H7 (cell line): ENCODE measurements around the gene CYP1B1. TPM values are rescaled to one million over a fixed set of nuclear protein-coding genes. Genes with fewer than 3 reads are reported as not detected.
A peak's percentile ranks its signal among the peaks of the same experiment; 100 is the strongest.
"Not testable (repeated sequence)": the region's sequence is repeated elsewhere in the genome, so short reads cannot be mapped to it uniquely, and the experiment has no call there.

Experiments used
- DNase-seq: peaks from one replicate; pipeline ENCODE4 v3.0.0; 2012
- H3K27me3 ChIP-seq: 2 replicates; pipeline ENCODE4 v1.6.0; 2011; ENCODE audit warnings: mild to moderate bottlenecking, low read length; ENCODE audit not compliant: control insufficient read depth, insufficient read depth
- H3K36me3 ChIP-seq: replicated peaks from 2 replicates; pipeline ENCODE4 v1.5.1; 2011; ENCODE audit warnings: low read length; ENCODE audit not compliant: control insufficient read depth, insufficient read depth
- H3K4me3 ChIP-seq: 2 replicates; pipeline ENCODE4 v1.5.1; 2011; ENCODE audit warnings: low read depth, mild to moderate bottlenecking, control low read depth, low read length, moderate library complexity; ENCODE audit not compliant: insufficient read depth
- total RNA-seq: library from RNA; depleted of rRNA; stranded (reverse); fragments of >200 nt; shearing (Covaris generic); gene quantifications from 2 replicates; pipeline ENCODE4 v1.2.3, GENCODE V29; 2014

Gene CYP1B1
- total RNA-seq, 1 experiment from 2014 or later, result 7.3 TPM

DNA sequence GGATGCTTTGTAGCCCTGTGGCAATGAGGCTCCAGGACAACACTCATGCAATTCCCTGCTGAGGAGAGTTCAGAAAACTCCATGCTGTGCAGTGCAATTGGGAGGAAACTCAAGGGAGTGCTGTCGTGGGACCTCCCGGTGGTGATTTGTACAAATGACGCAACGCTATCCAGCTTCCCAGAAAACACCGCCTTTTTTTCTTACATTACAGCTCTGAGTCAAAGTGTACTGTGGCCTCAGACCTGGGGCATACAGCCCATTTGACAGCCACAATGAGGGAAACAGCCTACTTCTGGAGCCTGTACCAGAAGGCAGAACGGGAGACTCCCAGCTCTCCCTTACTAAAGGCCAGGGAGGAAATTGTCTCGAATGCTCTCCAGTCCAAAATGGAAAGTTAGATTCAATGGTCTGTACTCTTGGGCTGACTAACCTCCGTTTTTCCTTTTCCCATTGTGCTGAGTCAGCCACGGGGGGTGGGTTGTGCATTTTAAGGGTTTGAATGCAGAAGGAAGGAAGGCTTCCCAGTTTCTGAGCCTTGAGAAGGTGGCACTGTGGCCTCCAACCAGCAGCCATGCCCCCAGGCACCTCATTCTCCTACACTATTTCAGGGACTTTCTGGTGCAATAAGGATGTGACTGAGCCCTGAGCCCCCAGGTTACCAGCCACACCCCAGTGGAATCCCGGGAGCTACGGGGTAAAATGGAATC, 16.4 kb upstream of the CYP1B1 start:
- Histone ChIP-seq H3K36me3 (no peaks in the 10 kb centered on the region), H3K27me3 (peaks cover 25% of the 10 kb centered on the region), H3K4me3 (no peak overlapping the region)
- no peak for DNase-seq

DNA sequence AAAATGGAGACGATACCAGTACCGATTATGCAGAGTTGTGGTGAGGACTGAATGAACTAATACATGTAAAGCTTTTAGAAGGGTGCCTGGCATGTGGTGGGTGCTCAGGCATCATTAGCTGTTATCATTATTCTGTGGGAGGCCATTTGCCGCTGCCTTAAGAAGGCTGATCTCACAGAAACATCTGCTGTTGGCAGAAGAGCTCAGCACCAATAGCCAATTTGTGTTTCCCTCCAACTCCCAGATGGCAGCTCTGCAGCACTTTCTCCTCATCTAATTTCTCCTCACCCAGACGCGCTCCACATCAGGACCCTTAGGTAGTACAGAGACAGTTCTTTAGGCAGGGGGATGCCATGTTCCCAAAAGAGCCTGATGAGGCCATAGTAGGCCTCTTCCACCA, 15.8 kb upstream of the CYP1B1 start:
- H3K27me3 ChIP-seq, result peaks cover 19% of the 10 kb centered on the region
- no peaks in the 10 kb centered on the region for H3K36me3 ChIP-seq
- no peak overlapping the region for H3K4me3 ChIP-seq
- no peak for DNase-seq

DNA sequence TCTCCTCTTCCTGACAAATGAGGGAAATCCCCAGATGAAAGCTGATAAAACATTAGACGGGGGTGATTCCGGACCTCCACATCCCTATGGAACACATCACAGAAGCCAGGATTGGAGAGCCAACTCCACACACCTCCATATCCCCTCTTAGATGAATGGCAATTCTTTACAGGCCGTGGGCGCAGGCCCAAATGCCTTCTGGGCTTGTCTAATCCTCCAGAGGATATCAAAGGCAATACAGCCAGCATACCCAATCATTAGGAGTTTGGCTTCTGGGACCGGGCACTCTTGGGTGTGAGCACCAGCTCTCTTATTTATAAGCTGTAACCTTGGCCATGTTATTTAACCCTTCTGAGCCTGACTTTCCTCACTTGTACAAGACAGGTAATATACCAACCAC, 15.0 kb upstream of the CYP1B1 start:
- H3K36me3 ChIP-seq, result no peaks in the 10 kb centered on the region
- DNase-seq, result no peak
- peaks cover 14% of the 10 kb centered on the region for H3K27me3 ChIP-seq
- H3K4me3 ChIP-seq, result no peak overlapping the region

DNA sequence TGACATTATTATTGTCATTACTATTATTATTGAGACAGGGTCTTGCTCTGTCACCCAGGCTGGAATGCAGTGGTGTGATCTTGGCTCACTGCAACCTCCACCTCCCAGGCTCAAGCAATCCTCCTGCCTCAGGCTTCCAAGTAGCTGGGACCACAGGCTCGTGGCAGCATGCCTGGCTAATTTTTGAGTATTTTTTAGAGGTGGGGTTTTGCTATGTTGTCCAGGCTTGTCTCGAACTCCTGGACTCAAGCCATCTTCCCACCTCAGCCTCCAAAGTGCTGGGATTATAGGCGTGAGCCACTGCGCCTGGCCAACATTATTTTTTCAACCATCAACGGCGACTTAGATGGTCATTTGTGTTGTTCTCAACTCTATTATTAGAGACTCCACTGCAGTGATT, 14.3 kb upstream of the CYP1B1 start:
- not testable (repeated sequence) for H3K36me3 ChIP-seq, H3K4me3 ChIP-seq, DNase-seq, H3K27me3 ChIP-seq

DNA sequence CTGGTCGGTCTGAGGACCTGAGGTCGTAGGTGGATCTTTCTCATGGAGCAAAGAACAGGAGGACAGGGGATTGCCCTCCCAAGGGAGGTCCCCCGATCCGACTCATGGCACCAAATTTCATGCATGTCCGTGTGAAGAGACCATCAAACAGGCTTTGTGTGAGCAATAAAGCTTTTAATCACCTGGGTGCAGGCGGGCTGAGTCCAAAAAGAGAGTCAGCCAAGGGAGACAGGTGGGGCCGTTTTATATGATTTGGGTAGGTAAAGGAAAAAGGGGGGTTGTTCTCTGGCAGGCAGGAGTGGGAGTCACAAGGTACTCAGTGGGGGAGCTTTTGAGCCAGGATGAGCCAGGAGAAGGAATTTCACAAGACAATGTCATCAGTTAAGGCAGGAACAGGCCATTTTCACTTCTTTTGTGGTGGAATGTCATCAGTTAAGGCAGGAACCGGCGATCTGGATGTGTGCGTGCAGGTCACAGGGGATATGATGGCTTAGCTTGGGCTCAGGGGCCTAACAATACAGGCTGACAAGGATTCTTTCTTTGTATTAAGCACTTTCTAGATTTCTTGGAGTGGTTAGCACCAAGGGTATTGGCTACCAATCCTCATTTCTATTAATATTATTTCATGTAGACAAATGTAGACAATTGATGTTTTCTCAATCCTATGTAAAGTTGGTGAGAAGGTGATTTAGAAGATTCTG, 10.2 kb upstream of the CYP1B1 start:
- DNase-seq, result not testable (repeated sequence)

DNA sequence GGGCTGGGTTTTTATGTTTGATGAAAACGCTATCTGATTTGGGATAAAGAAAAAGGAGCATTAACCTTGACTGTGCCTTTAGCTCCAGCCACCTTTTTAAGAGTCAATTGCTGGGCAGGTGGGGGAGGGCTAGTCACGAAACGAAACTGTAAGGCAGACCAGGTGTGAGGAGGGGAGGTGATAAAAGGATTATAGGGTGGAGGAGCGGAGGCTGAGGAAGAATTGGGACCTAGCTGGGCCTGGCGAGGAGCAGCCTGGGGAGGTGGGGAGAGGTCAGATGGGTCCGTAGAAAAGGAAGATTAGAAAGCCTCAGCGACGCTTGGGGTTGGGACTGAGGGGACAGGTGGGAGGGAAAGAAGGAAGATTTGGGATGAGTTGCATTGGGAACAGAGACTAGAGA, 8.6 kb upstream of the CYP1B1 start:
- not testable (repeated sequence) for H3K36me3 ChIP-seq, DNase-seq, H3K27me3 ChIP-seq
- H3K4me3 ChIP-seq, result peak overlapping the region; percentile 21

More for the DNA sequence above, 10.2 kb upstream of the CYP1B1 start:
- not testable (repeated sequence) for H3K36me3 ChIP-seq, H3K27me3 ChIP-seq
- H3K4me3 ChIP-seq, result peak overlapping the region; percentile 42

DNA sequence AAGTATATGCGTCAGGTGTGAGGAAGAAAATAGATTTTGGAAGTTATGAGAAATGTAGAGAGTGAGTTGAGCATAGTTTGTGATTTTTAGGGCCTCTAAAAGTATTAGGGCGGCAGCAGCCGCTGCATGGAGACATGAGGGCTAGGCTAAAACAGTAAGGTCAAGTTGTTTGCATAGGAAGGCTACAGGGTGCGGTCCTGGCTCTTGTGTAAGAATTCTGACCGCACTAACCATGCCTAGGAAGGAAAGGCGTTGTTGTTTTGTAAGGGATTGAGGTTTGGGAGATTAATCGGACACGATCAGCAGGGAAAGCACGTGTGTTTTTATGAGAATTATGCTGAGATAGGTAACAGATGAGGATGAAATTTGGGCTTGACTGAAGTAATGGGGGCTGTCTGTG, 6.8 kb upstream of the CYP1B1 start:
- not testable (repeated sequence) for H3K27me3 ChIP-seq, H3K4me3 ChIP-seq, H3K36me3 ChIP-seq, DNase-seq

DNA sequence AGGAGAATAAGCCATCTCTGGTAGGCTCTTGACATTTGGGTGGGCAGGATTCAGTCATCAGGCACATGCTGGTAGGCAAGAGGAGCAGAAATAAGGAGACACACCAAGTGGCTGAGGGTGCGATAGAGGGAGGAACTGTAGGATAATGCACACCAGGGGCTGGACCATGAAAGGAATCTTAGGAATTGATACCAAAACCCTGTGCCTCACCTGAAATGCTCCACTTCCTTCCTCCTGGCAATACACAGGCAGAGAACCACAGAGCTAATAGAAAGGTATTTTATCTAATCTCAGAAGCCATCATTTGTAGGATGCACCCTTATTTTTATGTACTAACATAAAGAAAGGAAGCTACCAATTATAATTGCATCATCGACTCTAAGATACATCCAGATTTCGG, 4.4 kb upstream of the CYP1B1 start:
- DNase-seq, result no peak
- peaks cover 8% of the 10 kb centered on the region for H3K27me3 ChIP-seq
- no peaks in the 10 kb centered on the region for H3K36me3 ChIP-seq
- no peak overlapping the region for H3K4me3 ChIP-seq

DNA sequence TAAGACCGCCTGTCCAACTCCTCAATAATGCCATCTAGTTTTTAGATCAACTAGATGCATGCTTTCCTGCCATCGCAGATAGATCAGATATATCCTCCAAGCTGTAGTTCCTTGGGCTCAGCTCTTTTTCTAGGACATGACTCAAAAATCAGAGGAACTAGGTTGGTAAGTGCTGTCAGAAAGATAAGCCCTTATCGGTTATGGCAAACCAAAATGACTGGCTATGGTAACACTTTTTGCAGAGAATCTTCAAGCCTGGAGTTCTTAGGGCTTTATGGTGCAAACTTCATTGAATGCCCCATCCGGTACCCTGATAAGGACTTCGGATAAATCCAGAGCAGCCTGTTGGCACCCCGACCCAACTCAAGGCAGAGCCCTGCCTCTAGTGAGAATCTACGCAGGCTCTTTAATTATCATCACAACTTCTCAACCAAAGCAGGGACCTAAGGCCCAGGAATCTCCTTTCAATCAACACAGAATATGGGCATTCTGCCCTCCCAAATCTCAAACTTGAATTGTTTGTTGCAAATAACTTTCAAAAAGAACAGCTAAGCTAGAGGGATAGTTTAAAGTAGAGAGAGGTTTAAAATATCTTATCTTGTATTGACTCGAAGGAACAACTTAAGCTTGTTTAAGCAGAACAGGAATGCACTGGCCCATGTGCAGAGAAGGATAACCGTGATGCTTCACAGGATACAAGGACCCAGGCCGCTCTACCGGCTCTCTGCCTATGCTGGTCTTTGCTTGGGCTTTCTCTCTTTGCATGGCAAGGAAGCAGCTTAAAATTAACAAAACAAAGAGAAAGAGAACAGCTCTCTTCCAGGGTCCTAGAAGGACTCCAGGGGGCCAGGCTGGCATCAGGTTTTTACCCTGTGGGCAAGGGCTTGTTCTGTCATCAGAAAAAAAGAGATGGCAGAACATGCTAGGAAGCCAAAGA, 3.4 kb upstream of the CYP1B1 start:
- H3K4me3 ChIP-seq, result no peak overlapping the region
- H3K27me3 ChIP-seq, result peaks cover 18% of the 10 kb centered on the region
- no peaks in the 10 kb centered on the region for H3K36me3 ChIP-seq
- peak; percentile 59 for DNase-seq

DNA sequence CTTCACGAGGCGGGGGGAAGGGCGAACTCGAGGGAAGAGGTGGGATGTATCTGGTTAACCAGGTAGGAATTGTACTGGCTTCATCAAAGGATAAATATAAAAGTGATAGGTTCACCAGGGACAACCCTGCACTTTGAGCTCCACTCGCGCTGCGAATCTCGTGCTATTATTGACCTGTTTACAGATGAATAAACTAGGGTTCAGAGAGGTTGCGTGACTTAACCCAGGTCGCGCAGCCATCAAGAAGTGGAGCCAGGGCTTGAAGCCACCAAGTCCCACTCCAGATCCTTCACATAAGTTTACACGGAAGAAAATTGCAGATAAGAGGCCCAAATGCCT, 1.4 kb upstream of the CYP1B1 start:
- Histone ChIP-seq H3K36me3 (no peaks in the 10 kb centered on the region), H3K27me3 (peaks cover 38% of the 10 kb centered on the region), H3K4me3 (peak overlapping the region; percentile 57)
- DNase-seq, result no peak

DNA sequence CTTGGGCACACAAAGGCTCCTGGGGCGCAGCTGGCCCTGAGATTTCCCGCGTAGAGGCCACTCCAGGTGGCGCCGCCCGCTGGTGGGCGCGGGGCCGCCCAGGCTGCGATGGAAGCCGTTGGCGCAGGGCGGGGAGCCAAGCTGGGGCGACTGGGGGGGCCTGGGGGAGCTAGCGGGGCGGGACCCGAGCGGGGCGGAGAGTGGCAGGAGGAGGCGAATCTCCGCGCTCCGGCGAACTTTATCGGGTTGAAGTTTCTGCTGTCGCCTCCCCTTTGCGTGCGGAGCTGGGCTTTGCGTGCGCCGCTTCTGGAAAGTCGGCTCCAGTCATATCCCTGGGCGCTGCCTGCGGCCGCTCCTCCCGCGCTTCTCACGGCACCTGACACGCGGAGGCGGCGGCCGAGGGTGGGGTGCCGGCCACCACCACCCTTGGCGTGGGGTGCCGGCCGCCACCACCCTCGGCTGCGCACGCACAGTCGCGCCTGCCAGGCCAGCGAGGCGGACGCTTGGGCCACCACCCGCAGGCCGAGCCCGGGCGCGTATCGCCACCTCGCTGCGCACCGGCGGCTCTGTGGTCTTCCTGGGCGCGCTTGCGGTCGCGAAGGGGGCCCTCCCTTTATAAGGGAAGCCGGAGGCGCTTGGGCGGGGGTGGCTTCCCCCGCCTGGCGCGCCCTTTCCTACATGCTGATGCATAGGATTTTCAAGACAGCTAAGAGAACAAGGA, 919 bp upstream of the CYP1B1 start:
- DNase-seq, result peak; percentile 88
- Histone ChIP-seq H3K4me3 (peak overlapping the region; percentile 57), H3K27me3 (peaks cover 40% of the 10 kb centered on the region), H3K36me3 (no peaks in the 10 kb centered on the region)

DNA sequence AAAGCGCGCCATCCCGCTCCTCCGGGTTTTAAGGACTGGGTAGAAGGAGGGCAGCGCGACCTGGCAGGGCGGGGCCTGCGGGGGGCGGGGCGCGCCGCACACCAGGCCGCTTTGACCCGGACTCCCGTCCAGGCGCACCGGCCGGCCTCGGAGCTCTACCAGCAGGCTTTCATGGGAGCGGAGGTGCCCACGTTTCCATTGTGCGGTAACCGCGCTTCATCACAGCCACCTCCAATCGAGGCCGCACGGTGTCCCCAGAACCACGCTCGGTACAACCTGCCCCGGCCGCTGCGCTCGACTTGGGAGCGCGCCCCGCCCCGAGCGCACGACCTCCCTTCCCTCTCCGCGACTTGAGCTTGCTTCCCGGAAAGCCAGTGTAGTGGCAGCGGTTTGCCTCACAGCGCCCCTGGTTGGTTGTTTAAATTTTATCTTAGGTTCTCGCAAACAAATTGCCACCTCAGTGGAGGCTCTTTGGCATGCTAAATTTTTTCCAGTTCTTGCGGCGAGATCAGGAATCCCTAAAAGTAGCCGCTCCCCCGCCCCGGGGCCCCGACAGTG, 280 bp upstream of the CYP1B1 start:
- Histone ChIP-seq H3K4me3 (peak overlapping the region; percentile 57), H3K36me3 (no peaks in the 10 kb centered on the region), H3K27me3 (peaks cover 40% of the 10 kb centered on the region)
- peak; percentile 91 for DNase-seq

DNA sequence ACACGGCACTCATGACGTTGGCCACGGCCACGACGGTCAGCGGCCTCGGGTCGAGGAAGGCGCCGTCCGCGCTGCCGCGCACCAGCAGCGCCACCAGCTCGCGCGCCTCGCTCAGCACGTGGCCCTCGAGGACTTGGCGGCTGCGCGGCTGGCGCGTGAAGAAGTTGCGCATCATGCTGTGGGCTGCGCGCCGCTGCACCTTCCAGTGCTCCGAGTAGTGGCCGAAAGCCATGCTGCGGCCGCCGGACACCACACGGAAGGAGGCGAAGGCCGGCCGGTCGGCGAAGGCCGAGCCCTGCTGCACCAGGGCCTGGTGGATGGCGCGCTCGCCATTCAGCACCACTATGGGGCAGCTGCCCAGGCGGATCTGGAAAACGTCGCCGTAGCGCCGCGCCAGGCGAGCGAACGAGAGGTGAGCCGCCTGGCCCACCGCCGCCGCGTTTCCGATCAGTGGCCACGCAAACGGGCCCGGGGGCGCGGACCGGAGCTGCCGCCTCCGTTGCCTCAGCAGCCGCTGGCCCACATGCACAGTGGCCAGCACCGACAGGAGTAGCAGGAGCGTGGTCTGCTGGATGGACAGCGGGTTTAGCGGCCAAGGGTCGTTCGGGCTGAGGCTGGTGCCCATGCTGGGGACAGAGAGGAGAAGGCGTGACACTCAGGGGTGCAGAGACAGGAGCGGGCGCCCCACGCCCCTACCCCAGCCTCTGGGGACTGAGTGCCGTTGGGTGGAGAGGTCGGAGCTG, 1.0 kb downstream of the CYP1B1 start:
- peak; percentile 77 for DNase-seq
- Histone ChIP-seq H3K4me3 (peak overlapping the region; percentile 57), H3K36me3 (no peaks in the 10 kb centered on the region), H3K27me3 (peaks cover 44% of the 10 kb centered on the region)
